ENCODE data around the gene KCNIP2.

DNA sequence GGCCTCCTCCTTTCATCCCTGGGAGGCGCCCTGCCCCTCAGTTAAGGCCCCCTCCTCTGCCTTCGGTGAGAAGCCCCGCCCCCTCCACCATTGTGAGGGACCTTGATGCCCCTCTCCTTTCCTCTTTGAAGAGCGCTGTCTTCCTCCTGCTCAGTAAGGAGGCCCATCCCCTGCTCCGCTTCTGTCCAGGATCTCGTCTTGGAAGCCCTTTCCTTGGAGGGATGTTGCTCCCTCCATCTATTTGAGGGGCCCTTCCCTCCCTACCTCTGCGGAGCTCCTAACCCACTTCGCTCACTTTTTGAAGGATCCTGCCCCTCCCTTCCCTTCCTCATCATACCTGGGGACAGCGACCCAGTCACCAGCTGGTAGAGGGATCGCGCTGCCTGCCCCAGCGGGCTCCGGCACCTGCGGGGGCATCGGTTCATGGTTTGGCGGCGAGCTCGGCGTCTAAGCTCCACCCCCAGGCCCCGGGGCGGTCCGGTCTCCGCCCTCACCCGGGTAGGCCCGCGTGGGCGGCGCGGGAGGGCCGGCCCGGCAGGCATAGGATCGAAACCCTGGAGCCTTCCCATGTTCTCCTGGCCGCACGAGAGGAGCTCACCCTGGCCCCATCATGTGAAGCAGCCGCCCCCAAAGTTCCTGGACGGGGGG is 4.1 kb downstream of the KCNIP2 start:
- TF ChIP-seq, protein P1, sequence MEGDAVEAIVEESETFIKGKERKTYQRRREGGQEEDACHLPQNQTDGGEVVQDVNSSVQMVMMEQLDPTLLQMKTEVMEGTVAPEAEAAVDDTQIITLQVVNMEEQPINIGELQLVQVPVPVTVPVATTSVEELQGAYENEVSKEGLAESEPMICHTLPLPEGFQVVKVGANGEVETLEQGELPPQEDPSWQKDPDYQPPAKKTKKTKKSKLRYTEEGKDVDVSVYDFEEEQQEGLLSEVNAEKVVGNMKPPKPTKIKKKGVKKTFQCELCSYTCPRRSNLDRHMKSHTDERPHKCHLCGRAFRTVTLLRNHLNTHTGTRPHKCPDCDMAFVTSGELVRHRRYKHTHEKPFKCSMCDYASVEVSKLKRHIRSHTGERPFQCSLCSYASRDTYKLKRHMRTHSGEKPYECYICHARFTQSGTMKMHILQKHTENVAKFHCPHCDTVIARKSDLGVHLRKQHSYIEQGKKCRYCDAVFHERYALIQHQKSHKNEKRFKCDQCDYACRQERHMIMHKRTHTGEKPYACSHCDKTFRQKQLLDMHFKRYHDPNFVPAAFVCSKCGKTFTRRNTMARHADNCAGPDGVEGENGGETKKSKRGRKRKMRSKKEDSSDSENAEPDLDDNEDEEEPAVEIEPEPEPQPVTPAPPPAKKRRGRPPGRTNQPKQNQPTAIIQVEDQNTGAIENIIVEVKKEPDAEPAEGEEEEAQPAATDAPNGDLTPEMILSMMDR (IDR thresholded peaks at IDR 0.05) = no peak
- no peak for TF ChIP-seq POLR2A (IDR thresholded peaks at IDR 0.05)
- no peak for TF ChIP-seq POLR2AphosphoS5 (IDR thresholded peaks at IDR 0.05)
- TF ChIP-seq EP300 (IDR thresholded peaks at IDR 0.05) = no peak
